Adrenal gland (tissue), 5 donors: Measurements from ENCODE around the gene PATL1.

Experiments
- CTCF ChIP-seq, 6 experiments: fragments of 450-650 bp in 4 of 6; fragments of 200-600 bp in 2 of 6; sonication (generic) in 1 of 6; IDR thresholded peaks; 1 replicate in 5 of 6; 2 replicates in 1 of 6; pipeline versions ENCODE4 v1.5.1 to v1.8.0; 2016 to 2021; ENCODE audit warnings: antibody characterized with exemption in 6 of 6, mild to moderate bottlenecking in 2 of 6, moderate library complexity in 1 of 6
- POLR2A ChIP-seq, 2 donors: fragments of 450-650 bp; IDR thresholded peaks; one replicate each; pipeline ENCODE4 v1.6.1; 2017; ENCODE audit warnings: antibody characterized with exemption in 2 of 2, mild to moderate bottlenecking in 2 of 2, moderate library complexity in 1 of 2
- donor health status: DM: no; HTN: no; CAD: no.

- TF ChIP-seq CTCF (IDR thresholded peaks at IDR 0.05) = no peak
- no peak for TF ChIP-seq POLR2A (IDR thresholded peaks at IDR 0.05)
These were observed 9.4 kb upstream of the PATL1 start for GRCh38 chr11:59678118-59678812.
